CD4-positive, alpha-beta T cell treated with Interleukin-1 beta for 1 hour (primary cell): ENCODE data around the gene MAB21L4.
"Not testable (repeated sequence)": the region's sequence is repeated elsewhere in the genome, so short reads cannot be mapped to it uniquely, and the experiment has no call there.

Experiments
- DNase-seq, 2 donors: peaks; one replicate each; pipeline ENCODE4 v3.0.0-alpha.2; 2020 to 2022

MAB21L4 gene

GRCh38 chr2:240855670-240856069 lies 40.3 kb downstream of the MAB21L4 start:
- DNase-seq: no peak

- no peak for DNase-seq
These were observed 43.2 kb downstream of the MAB21L4 start for GRCh38 chr2:240852671-240853314.

GRCh38 chr2:240851078-240851991 lies 44.6 kb downstream of the MAB21L4 start:
- DNase-seq: peak; percentile 74 to 80

- no peak for DNase-seq
These were observed 45.2 kb downstream of the MAB21L4 start for GRCh38 chr2:240850756-240851077.

GRCh38 chr2:240850026-240850425 lies 45.9 kb downstream of the MAB21L4 start:
- DNase-seq: no peak

GRCh38 chr2:240848900-240849680 lies 46.9 kb downstream of the MAB21L4 start:
- DNase-seq: no peak

GRCh38 chr2:240847817-240848216 lies 48.1 kb downstream of the MAB21L4 start:
- no peak for DNase-seq

GRCh38 chr2:240846873-240847595 lies 48.9 kb downstream of the MAB21L4 start:
- no peak for DNase-seq

GRCh38 chr2:240846309-240846708 lies 49.6 kb downstream of the MAB21L4 start:
- not testable (repeated sequence) for DNase-seq

- peak in 1 of 2 donors; percentile 19 for DNase-seq
These were observed 55.4 kb downstream of the MAB21L4 start for GRCh38 chr2:240840435-240841060.

- no peak for DNase-seq
These were observed 56.5 kb downstream of the MAB21L4 start for GRCh38 chr2:240839152-240840143.

- DNase-seq: no peak
These were observed 58.3 kb downstream of the MAB21L4 start for GRCh38 chr2:240837621-240838020.

GRCh38 chr2:240836781-240837467 lies 59.0 kb downstream of the MAB21L4 start:
- no peak for DNase-seq
